ENCODE data around the gene RAVER1. TPM values are rescaled to one million over a fixed set of nuclear protein-coding genes. Genes with fewer than 3 reads are reported as not detected.
A peak's percentile ranks its signal among the peaks of the same experiment; 100 is the strongest.
"Not testable (repeated sequence)": the region's sequence is repeated elsewhere in the genome, so short reads cannot be mapped to it uniquely, and the experiment has no call there.

The RAVER1 gene, protein sequence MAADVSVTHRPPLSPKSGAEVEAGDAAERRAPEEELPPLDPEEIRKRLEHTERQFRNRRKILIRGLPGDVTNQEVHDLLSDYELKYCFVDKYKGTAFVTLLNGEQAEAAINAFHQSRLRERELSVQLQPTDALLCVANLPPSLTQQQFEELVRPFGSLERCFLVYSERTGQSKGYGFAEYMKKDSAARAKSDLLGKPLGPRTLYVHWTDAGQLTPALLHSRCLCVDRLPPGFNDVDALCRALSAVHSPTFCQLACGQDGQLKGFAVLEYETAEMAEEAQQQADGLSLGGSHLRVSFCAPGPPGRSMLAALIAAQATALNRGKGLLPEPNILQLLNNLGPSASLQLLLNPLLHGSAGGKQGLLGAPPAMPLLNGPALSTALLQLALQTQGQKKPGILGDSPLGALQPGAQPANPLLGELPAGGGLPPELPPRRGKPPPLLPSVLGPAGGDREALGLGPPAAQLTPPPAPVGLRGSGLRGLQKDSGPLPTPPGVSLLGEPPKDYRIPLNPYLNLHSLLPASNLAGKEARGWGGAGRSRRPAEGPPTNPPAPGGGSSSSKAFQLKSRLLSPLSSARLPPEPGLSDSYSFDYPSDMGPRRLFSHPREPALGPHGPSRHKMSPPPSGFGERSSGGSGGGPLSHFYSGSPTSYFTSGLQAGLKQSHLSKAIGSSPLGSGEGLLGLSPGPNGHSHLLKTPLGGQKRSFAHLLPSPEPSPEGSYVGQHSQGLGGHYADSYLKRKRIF
- 10 to 100 TPM; 17.8 to 49.9 (median 37.2) TPM for total RNA-seq

DNA sequence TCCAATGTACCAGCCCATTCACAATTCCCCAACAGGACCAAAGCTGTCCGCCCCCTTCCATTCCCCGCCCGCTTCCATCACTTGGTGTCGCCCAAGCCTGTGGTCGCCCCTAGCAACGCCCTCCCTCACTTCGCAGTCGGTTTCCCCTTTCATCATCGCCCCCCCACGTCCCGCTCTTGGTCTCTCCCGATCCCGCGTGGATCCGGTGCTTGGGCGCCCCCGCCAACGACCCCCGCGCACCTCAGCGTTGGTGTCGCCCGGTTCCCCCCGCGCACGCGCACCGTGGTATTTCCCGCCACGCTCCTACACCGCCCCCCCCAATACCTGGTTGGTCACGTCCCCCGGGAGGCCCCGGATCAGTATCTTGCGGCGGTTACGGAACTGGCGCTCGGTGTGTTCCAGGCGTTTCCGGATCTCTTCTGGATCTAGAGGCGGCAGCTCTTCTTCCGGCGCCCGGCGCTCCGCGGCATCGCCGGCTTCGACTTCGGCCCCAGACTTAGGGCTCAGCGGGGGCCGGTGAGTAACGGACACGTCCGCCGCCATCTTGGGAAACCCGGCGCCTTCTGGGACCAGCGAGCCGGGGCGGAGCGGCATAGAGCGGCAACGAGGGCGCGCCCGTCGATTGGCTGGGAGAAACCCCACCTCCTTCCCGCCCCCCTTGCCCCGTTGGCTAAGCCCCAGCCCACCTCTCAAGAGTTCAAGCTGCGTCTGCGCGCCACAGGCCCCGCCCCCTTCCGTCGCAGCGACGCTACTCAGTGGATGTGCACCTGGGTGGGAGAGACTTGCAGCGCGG is at the start of gene RAVER1:
TSS of gene RAVER1 (minus strand) at position 565 of the 793 bp plus-strand sequence. CDS start at position 543, 22 bp downstream.
- Histone ChIP-seq H3K9me3 (no peaks in the 10 kb centered on the region), H3K4me3 (peak within 1 kb of the TSS; percentile 56 to 84 (median 63)), H3K27me3 (no peaks in the 10 kb centered on the region), H3K4me1 (peaks cover 21 to 43% (median 25%) of the 10 kb centered on the region in 4 donors), H3K27ac (peak within 1 kb of the TSS; percentile 86 to 90 (median 88)), H3K36me3 (peaks cover 11 to 25% (median 21%) of the 10 kb centered on the region in 4 donors)
- peak; percentile 97 to 98 for DNase-seq
- 0 to 1% methylated on average over 11 to 26 of the region's 82 CpGs for WGBS, 2 donors
- ATAC-seq (ENCODE audit: low FRiP score in 2 of 2): peak; percentile 96 to 97
- TF ChIP-seq EP300 (IDR thresholded peaks at IDR 0.05) (no peak), POLR2AphosphoS5 (IDR thresholded peaks at IDR 0.05) (peak; percentile 59 to 84), POLR2A (IDR thresholded peaks at IDR 0.05) (peak in 3 of 4 donors; percentile 35 to 82 (median 72))
- TF ChIP-seq, protein P1, sequence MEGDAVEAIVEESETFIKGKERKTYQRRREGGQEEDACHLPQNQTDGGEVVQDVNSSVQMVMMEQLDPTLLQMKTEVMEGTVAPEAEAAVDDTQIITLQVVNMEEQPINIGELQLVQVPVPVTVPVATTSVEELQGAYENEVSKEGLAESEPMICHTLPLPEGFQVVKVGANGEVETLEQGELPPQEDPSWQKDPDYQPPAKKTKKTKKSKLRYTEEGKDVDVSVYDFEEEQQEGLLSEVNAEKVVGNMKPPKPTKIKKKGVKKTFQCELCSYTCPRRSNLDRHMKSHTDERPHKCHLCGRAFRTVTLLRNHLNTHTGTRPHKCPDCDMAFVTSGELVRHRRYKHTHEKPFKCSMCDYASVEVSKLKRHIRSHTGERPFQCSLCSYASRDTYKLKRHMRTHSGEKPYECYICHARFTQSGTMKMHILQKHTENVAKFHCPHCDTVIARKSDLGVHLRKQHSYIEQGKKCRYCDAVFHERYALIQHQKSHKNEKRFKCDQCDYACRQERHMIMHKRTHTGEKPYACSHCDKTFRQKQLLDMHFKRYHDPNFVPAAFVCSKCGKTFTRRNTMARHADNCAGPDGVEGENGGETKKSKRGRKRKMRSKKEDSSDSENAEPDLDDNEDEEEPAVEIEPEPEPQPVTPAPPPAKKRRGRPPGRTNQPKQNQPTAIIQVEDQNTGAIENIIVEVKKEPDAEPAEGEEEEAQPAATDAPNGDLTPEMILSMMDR (IDR thresholded peaks at IDR 0.05): peak in 2 of 6 experiments; percentile 4 to 5

DNA sequence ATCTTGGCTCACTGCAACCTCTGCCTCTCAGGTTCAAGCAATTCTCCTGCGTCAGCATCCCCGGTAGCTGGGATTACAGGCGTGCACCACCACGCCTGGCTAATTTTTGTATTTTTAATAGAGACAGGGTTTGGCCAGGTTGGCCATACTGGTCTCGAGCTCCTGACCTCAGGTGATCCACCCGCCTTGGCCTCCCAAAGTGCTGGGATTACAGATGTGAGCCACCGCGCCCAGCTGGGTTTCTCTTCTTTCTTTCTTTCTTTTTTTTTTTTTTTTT is 49.8 kb upstream of the RAVER1 start:
- H3K27ac ChIP-seq: peak overlapping the region in 1 of 4 donors; percentile 68
- not testable (repeated sequence) for ATAC-seq (ENCODE audit: low FRiP score in 2 of 2); H3K36me3 ChIP-seq; DNase-seq; H3K27me3 ChIP-seq; H3K9me3 ChIP-seq; H3K4me3 ChIP-seq
- H3K4me1 ChIP-seq: peaks cover 16 to 29% (median 23%) of the 10 kb centered on the region in 4 donors
- 74 to 87% methylated on average over 8 of the region's 8 CpGs for WGBS, 2 donors

DNA sequence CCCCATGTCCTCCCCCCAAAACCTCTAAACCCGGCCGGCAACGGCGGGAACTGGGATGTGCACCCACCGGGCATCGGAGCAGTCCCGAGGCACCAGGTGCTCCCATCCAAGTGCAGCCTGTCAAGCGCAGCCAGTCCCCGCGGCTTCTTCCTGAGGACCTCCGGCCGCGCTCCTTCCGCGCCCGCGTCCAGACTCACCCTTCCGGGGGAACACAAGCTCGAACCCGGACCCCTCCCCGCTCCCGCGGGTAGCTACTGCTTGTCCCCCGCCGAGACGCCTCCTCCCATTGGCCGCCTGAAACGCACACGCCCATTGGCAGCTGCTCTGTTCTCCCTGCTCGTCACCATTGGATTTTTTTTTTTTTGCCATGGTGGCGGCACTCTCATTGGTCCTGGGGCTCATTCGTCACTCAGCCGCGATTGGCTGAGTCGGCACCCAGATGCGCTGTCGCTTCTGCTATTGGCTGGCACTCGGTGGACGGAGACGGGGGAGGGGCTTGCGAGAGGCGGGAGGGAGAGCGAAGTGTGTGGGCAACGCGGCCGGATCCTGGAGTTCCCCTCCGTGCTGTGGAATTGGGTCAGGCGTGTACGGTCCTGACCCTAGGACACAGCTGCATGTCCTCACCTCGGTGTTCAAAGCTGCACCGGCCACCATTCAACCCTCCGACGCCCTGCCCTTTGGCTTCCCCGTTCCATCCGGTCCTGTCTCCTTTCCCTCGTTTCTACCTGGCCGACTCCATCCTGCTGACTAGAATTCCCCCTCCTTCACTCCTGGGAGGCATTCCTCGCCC is 47.2 kb upstream of the RAVER1 start, which contains the start of gene TYK2:
TSS of gene TYK2 (minus strand) at position 260 of the 790 bp plus-strand sequence. CDS start 2,166 bp downstream, outside the sequence.
- peak within 1 kb of the TSS; percentile 81 to 94 (median 90) for H3K27ac ChIP-seq
- H3K9me3 ChIP-seq: no peaks in the 10 kb centered on the region
- peaks cover 0 to 26% (median 15%) of the 10 kb centered on the region in 4 donors for H3K36me3 ChIP-seq
- no peaks in the 10 kb centered on the region for H3K27me3 ChIP-seq
- DNase-seq (peak; percentile 97 to 99), ATAC-seq (ENCODE audit: low FRiP score in 2 of 2) (peak; percentile 97 to 99)
- peaks cover 16 to 29% (median 23%) of the 10 kb centered on the region in 4 donors for H3K4me1 ChIP-seq
- peak within 1 kb of the TSS; percentile 67 to 90 (median 82) for H3K4me3 ChIP-seq
- TF ChIP-seq POLR2A (IDR thresholded peaks at IDR 0.05) (peak in 3 of 4 donors; percentile 61 to 83 (median 70)), EP300 (IDR thresholded peaks at IDR 0.05) (peak in 1 of 4 donors; percentile 18), POLR2AphosphoS5 (IDR thresholded peaks at IDR 0.05) (peak; percentile 61 to 78)
- TF ChIP-seq, protein P1 (IDR thresholded peaks at IDR 0.05): peak in 3 of 6 experiments; percentile 10 to 29 (median 15)
- WGBS, 2 donors: 0 to 3% methylated on average over 11 to 58 of the region's 58 CpGs

DNA sequence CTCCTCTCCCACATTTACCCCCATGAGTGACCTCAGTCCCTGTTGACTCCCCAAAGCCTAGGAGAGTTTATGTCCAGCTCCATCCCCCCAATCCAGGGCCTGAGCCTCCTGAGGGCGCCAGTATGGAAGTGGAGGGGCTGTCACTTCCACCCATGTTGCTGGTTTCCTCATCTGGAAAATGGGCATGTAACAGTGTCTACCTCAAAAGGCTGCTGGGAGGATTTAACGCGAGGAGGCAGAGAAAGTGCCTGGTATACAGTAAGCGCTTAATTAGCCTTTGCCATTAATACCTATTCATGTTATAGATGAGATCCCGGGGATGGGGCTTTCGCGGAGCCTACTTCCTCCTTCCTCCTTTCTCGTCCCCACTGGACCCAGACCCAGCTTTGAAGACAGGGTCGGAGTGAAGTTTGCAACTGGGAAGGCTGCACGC is 46.6 kb upstream of the RAVER1 start:
- H3K4me3 ChIP-seq: peak overlapping the region; percentile 67 to 90 (median 82)
- peak overlapping the region; percentile 74 to 94 (median 90) for H3K27ac ChIP-seq
- no peaks in the 10 kb centered on the region for H3K9me3 ChIP-seq
- ATAC-seq (ENCODE audit: low FRiP score in 2 of 2) (no peak), DNase-seq (no peak)
- TF ChIP-seq POLR2A (IDR thresholded peaks at IDR 0.05) (no peak), EP300 (IDR thresholded peaks at IDR 0.05) (no peak), POLR2AphosphoS5 (IDR thresholded peaks at IDR 0.05) (no peak)
- TF ChIP-seq, protein P1 (IDR thresholded peaks at IDR 0.05): no peak
- WGBS, 2 donors: 0 to 3% methylated on average over 1 to 8 of the region's 10 CpGs
- peaks cover 0 to 32% (median 21%) of the 10 kb centered on the region in 4 donors for H3K36me3 ChIP-seq
- peaks cover 16 to 29% (median 23%) of the 10 kb centered on the region in 4 donors for H3K4me1 ChIP-seq
- no peaks in the 10 kb centered on the region for H3K27me3 ChIP-seq
